ENCODE data around the gene EXOC6B. TPM values are rescaled to one million over a fixed set of nuclear protein-coding genes. Genes with fewer than 3 reads are reported as not detected.

Gene EXOC6B
- total RNA-seq, 6 experiments from 2014 or later = 7.8 to 15.1 (median 9.1) TPM

GRCh38 chr2:72849138-72849462 lies 23.3 kb upstream of the EXOC6B start:
- TF ChIP-seq CTCF (IDR thresholded peaks at IDR 0.05) (no peak), POLR2A (IDR thresholded peaks at IDR 0.05) (no peak)
- Histone ChIP-seq H3K36me3 (no peaks in the 10 kb centered on the region), H3K9me3 (no peaks in the 10 kb centered on the region), H3K27ac (no peak overlapping the region), H3K27me3 (no peaks in the 10 kb centered on the region), H3K4me1 (no peaks in the 10 kb centered on the region), H3K4me3 (no peak overlapping the region)
- intact Hi-C loops (cut with DNase I) = no loop called here
- WGBS (ENCODE audit: insufficient coverage, low coverage, low lambda C conversion rate, missing lambda C conversion rate) = 0% methylated on average over 1 of the region's 1 CpG
- DNase-seq = no peak
- ATAC-seq = no peak

DNA sequence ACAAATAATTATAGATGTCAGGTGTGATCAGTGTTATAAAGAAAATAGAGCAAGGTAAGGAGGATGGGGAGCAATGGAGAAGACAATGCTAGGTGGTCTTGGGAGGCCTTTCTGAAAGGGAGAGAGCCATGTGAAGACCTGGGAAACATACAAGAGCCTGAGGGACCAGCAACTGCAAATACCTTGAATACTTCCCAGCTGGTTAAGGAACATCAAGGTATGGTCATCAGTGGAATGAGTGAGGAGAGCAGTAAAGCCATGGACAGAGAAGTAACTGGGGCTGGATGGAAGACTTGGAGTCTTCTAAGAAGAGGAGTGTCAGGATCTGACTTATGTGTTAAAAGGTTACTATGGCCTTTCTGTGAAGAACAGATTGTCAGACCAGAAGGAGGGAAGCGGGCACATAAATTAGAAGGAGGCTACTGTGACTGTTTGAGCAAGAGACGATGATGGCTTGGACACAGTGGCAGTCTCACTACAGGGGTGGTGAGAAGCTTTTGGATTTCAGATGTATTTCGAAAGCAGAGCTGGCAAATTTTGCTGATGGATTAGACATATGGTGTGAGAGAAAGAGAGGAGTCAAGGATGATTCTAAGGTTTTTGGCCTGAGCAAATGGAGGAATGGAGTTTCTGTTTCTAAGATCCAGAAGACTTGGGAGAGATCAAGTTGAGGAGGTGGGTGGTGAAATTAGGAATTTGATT lies 22.8 kb upstream of the EXOC6B start:
- Histone ChIP-seq H3K36me3 (no peaks in the 10 kb centered on the region), H3K4me1 (no peaks in the 10 kb centered on the region), H3K9me3 (no peaks in the 10 kb centered on the region), H3K27me3 (no peaks in the 10 kb centered on the region), H3K4me3 (no peak overlapping the region), H3K27ac (no peak overlapping the region)
- no peak for ATAC-seq
- no peak for DNase-seq
- WGBS (ENCODE audit: insufficient coverage, low coverage, low lambda C conversion rate, missing lambda C conversion rate) = 77% methylated on average over 3 of the region's 3 CpGs
- intact Hi-C loops (cut with DNase I) = no loop called here
- TF ChIP-seq POLR2A (IDR thresholded peaks at IDR 0.05) (no peak), CTCF (IDR thresholded peaks at IDR 0.05) (no peak)

- intact Hi-C loops (cut with DNase I) = no loop called here
- Histone ChIP-seq H3K4me3 (no peak overlapping the region), H3K27me3 (no peaks in the 10 kb centered on the region), H3K27ac (no peak overlapping the region), H3K9me3 (no peaks in the 10 kb centered on the region), H3K4me1 (no peaks in the 10 kb centered on the region), H3K36me3 (no peaks in the 10 kb centered on the region)
- TF ChIP-seq POLR2A (IDR thresholded peaks at IDR 0.05) (no peak), CTCF (IDR thresholded peaks at IDR 0.05) (no peak)
- WGBS (ENCODE audit: insufficient coverage, low coverage, low lambda C conversion rate, missing lambda C conversion rate) = 51% methylated on average over 3 of the region's 3 CpGs
- no peak for DNase-seq
- no peak for ATAC-seq
Measured at GRCh38 chr2:72847534-72848315, 21.9 kb upstream of the EXOC6B start.

- H3K27ac ChIP-seq = no peak overlapping the region
- 77% methylated on average over 5 of the region's 6 CpGs for WGBS (ENCODE audit: insufficient coverage, low coverage, low lambda C conversion rate, missing lambda C conversion rate)
- TF ChIP-seq POLR2A (IDR thresholded peaks at IDR 0.05) = no peak
- no peak for TF ChIP-seq CTCF (IDR thresholded peaks at IDR 0.05)
Measured at GRCh38 chr2:72846171-72847095, 20.6 kb upstream of the EXOC6B start.

More at GRCh38 chr2:72846171-72847095, 20.6 kb upstream of the EXOC6B start:
- intact Hi-C loops (cut with DNase I) = no loop called here
- Histone ChIP-seq H3K4me1 (no peaks in the 10 kb centered on the region), H3K9me3 (no peaks in the 10 kb centered on the region), H3K4me3 (no peak overlapping the region), H3K36me3 (no peaks in the 10 kb centered on the region), H3K27me3 (no peaks in the 10 kb centered on the region)
- DNase-seq = no peak
- no peak for ATAC-seq
